ENCODE measurements around the gene SCCPDH. TPM values are rescaled to one million over a fixed set of nuclear protein-coding genes. Genes with fewer than 3 reads are reported as not detected.
"Not testable (repeated sequence)": the region's sequence is repeated elsewhere in the genome, so short reads cannot be mapped to it uniquely, and the experiment has no call there.

The SCCPDH gene
- total RNA-seq, 4 donors from 2014 or later: 0.95 to 8.2 (median 3.8) TPM

- H3K27ac ChIP-seq: no peak overlapping the region
- TF ChIP-seq POLR2A (IDR thresholded peaks at IDR 0.05): no peak
- peaks cover 0 to 30% (median 0%) of the 10 kb centered on the region in 3 donors for H3K4me1 ChIP-seq
- H3K9me3 ChIP-seq: peaks cover 0 to 12% (median 0%) of the 10 kb centered on the region in 3 donors
- no peak overlapping the region for H3K4me3 ChIP-seq
- peaks cover 0 to 52% (median 3%) of the 10 kb centered on the region in 3 donors for H3K36me3 ChIP-seq
- intact Hi-C loops (cut with DNase I): no loop called here
- H3K27me3 ChIP-seq: no peaks in the 10 kb centered on the region
- 97 to 99% methylated on average over 3 of the region's 3 CpGs for WGBS, 2 donors
- DNase-seq: no peak
Measured at GRCh38 chr1:246727594-246727993, 3.4 kb downstream of the SCCPDH start.

- Histone ChIP-seq H3K4me1 (peaks cover 0 to 28% (median 0%) of the 10 kb centered on the region in 3 donors), H3K4me3 (no peak overlapping the region), H3K27ac (no peak overlapping the region), H3K27me3 (no peaks in the 10 kb centered on the region), H3K9me3 (peaks cover 0 to 12% (median 0%) of the 10 kb centered on the region in 3 donors), H3K36me3 (peaks cover 0 to 55% (median 3%) of the 10 kb centered on the region in 3 donors)
- 94 to 97% methylated on average over 4 of the region's 4 CpGs for WGBS, 2 donors
- intact Hi-C loops (cut with DNase I): no loop called here
- no peak for TF ChIP-seq CTCF (IDR thresholded peaks at IDR 0.05)
- no peak for DNase-seq
Measured at GRCh38 chr1:246728311-246728710, 4.1 kb downstream of the SCCPDH start.

- intact Hi-C loops (cut with DNase I); H3K27ac ChIP-seq; H3K4me3 ChIP-seq; DNase-seq; H3K27me3 ChIP-seq: not testable (repeated sequence)
- peaks cover 0 to 55% (median 3%) of the 10 kb centered on the region in 3 donors for H3K36me3 ChIP-seq
- peaks cover 0 to 21% (median 0%) of the 10 kb centered on the region in 3 donors for H3K4me1 ChIP-seq
- H3K9me3 ChIP-seq: peaks cover 0 to 12% (median 0%) of the 10 kb centered on the region in 3 donors
- 86 to 97% methylated on average over 5 of the region's 5 CpGs for WGBS, 2 donors
Measured at GRCh38 chr1:246729040-246729439, 4.8 kb downstream of the SCCPDH start.

- Histone ChIP-seq H3K4me1 (peaks cover 0 to 5% (median 0%) of the 10 kb centered on the region in 3 donors), H3K27ac (no peak overlapping the region), H3K36me3 (peaks cover 0 to 65% (median 3%) of the 10 kb centered on the region in 3 donors), H3K9me3 (peaks cover 0 to 12% (median 0%) of the 10 kb centered on the region in 3 donors), H3K27me3 (no peaks in the 10 kb centered on the region), H3K4me3 (no peak overlapping the region)
- intact Hi-C loops (cut with DNase I): no loop called here
- 82 to 96% methylated on average over 7 to 8 of the region's 8 CpGs for WGBS, 2 donors
- no peak for DNase-seq
- TF ChIP-seq POLR2A (IDR thresholded peaks at IDR 0.05): no peak
- TF ChIP-seq CTCF (IDR thresholded peaks at IDR 0.05): no peak
Measured at GRCh38 chr1:246730839-246731238, 6.6 kb downstream of the SCCPDH start.

- H3K36me3 ChIP-seq: peaks cover 0 to 76% (median 5%) of the 10 kb centered on the region in 3 donors
- intact Hi-C loops (cut with DNase I); H3K27ac ChIP-seq; H3K4me3 ChIP-seq; H3K4me1 ChIP-seq; DNase-seq; H3K27me3 ChIP-seq: not testable (repeated sequence)
- WGBS, 2 donors: 89 to 94% methylated on average over 3 of the region's 3 CpGs
- H3K9me3 ChIP-seq: peaks cover 0 to 12% (median 0%) of the 10 kb centered on the region in 3 donors
Measured at GRCh38 chr1:246731873-246732272, 7.7 kb downstream of the SCCPDH start.

- peaks cover 0 to 79% (median 11%) of the 10 kb centered on the region in 3 donors for H3K36me3 ChIP-seq
- intact Hi-C loops (cut with DNase I): no loop called here
- no peak overlapping the region for H3K4me3 ChIP-seq
- no peak overlapping the region for H3K27ac ChIP-seq
- H3K9me3 ChIP-seq: peaks cover 0 to 9% (median 0%) of the 10 kb centered on the region in 3 donors
- DNase-seq: no peak
- no peak for TF ChIP-seq POLR2A (IDR thresholded peaks at IDR 0.05)
- no peak for TF ChIP-seq CTCF (IDR thresholded peaks at IDR 0.05)
- H3K27me3 ChIP-seq: no peaks in the 10 kb centered on the region
- H3K4me1 ChIP-seq: no peaks in the 10 kb centered on the region
Measured at GRCh38 chr1:246733704-246734103, 9.5 kb downstream of the SCCPDH start.

GRCh38 chr1:246734866-246735265 is 10.7 kb downstream of the SCCPDH start:
- peaks cover 0 to 70% (median 11%) of the 10 kb centered on the region in 3 donors for H3K36me3 ChIP-seq
- H3K27ac ChIP-seq: no peak overlapping the region
- intact Hi-C loops (cut with DNase I): no loop called here
- 76 to 92% methylated on average over 2 of the region's 2 CpGs for WGBS, 2 donors
- H3K9me3 ChIP-seq: no peaks in the 10 kb centered on the region
- no peak overlapping the region for H3K4me3 ChIP-seq
- H3K27me3 ChIP-seq: no peaks in the 10 kb centered on the region
- TF ChIP-seq POLR2A (IDR thresholded peaks at IDR 0.05): no peak
- TF ChIP-seq CTCF (IDR thresholded peaks at IDR 0.05): no peak
- H3K4me1 ChIP-seq: no peaks in the 10 kb centered on the region
- DNase-seq: no peak
